Pancreas (tissue), 10 donors: ENCODE results near the gene GADL1. TPM values are rescaled to one million over a fixed set of nuclear protein-coding genes. Genes with fewer than 3 reads are reported as not detected.

Experiments
- ATAC-seq, 4 donors: fragments of 200-7000 bp; cut with Tn5 transposase; one replicate each; pipeline versions ENCODE4 v1.8.0 to v1.9.1; 2020; ENCODE audit warnings: mild to moderate bottlenecking in 4 of 4, moderate library complexity in 4 of 4
- DNase-seq, 6 donors: peaks; one replicate each; pipeline ENCODE4 v3.0.0-alpha.2; 2020
- FAIRE-seq: peaks from 2 replicates; lab custom pipeline; 2012; peaks lifted over from hg19 to GRCh38; lab: Jason Lieb, UNC
- H3K27ac ChIP-seq, 4 donors: fragments of 200-600 bp; sonication (generic); 1 replicate in 3 of 4; 2 replicates in 1 of 4; pipeline versions ENCODE4 v1.5.0 to v1.8.0; 2020
- H3K27me3 ChIP-seq, 4 donors: fragments of 200-600 bp; one replicate each; pipeline ENCODE4 v1.8.0; 2021
- H3K36me3 ChIP-seq, 3 donors: fragments of 200-600 bp; sonication (generic) in 1 of 3; one replicate each; pipeline versions ENCODE4 v1.5.0 to v1.8.0; 2020 to 2021
- H3K4me1 ChIP-seq, 3 donors: fragments of 200-600 bp; one replicate each; pipeline ENCODE4 v1.8.0; 2021
- H3K4me3 ChIP-seq, 4 donors: fragments of 200-600 bp; sonication (generic) in 2 of 4; one replicate each; pipeline versions ENCODE4 v1.5.0 to v1.8.0; 2020 to 2021
- H3K9me3 ChIP-seq, 4 donors: fragments of 200-600 bp; one replicate each; pipeline ENCODE4 v1.8.0; 2021
- WGBS, 2 donors: extraction: QIAGEN DNeasy Blood & Tissue Kit; methylation state at CpG; one replicate each; pipeline ENCODE4 v1.1.7; 2013; 5-methylcytosine and 5-hydroxymethylcytosine counted together
- intact Hi-C, 3 donors: fragments of 100-400 bp; cut with DNase I; formaldehyde crosslinking; loops; one replicate each; pipeline versions ENCODE4 v1.11.1 to v1.14.2; 2022
- polyA plus RNA-seq, 2 donors: library from polyadenylated mRNA; stranded (reverse); fragments of 200-250 nt; gene quantifications; one replicate each; pipeline ENCODE4 v1.2.3, GENCODE V29; 2013
- total RNA-seq, 6 donors: library from RNA; stranded (reverse); fragmentation: NEBNext Ultra II Directional in 4 of 6; extraction: Animal tissue kit (Norgen Biotek cat#: 25700) in 4 of 6; gene quantifications; one replicate each; pipeline versions ENCODE4 v1.2.1 to v1.2.4, GENCODE V29; 2021 to 2023
- TF ChIP-seq, protein P1 (sequence below), 4 donors: fragments of 200-600 bp; sonication (generic) in 3 of 4; IDR thresholded peaks; one replicate each; pipeline versions ENCODE4 v1.5.0 to v1.8.0; 2021; ENCODE audit warnings: antibody characterized with exemption in 4 of 4
- donor health status: healthy with polysubstance abuse.
- donor health status: DM: no; HTN: no; CAD: no; lungs with moderate emphysema.
- donor health status: DM: no; HTN: no; CAD: no.
- donor health status: control.
- donor health status: control.
- donor health status: Bipolar disorder and iron deficiency.
- donor health status: DM: yes; HTN: yes; CAD: no.
- donor health status: DM: no; HTN: no; CAD: no.
- donor health status: DM: no; HTN: no; CAD: no.
- donor health status: DM: yes; HTN: yes; CAD: no.

The GADL1 gene
- total and polyA plus RNA-seq, 8 donors: 0.07 TPM; not detected in 7

DNA sequence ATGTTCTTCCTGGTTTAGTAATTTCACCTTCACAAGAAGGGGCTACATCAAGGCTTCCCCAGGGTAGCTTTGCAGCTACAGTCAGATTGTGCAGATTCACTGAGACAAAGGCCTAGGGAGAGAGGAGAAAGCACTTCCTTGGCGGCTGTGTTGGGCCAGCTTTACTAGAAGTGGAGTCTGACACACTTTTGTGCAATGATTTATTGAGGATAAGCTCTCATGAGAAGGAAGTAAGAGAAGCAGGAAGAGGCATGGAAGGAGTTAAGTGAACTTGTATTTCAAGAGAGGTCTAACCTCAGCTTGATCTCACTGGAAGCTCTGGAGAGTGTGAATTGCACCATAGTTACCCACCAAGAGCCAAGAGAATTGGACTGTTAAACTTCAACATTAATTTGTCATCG, 209.2 kb downstream of the GADL1 start:
- Histone ChIP-seq H3K27me3 (no peaks in the 10 kb centered on the region), H3K27ac (no peak overlapping the region), H3K9me3 (no peaks in the 10 kb centered on the region), H3K4me1 (peaks cover 10 to 19% (median 13%) of the 10 kb centered on the region in 3 donors), H3K4me3 (no peak overlapping the region), H3K36me3 (no peaks in the 10 kb centered on the region)
- intact Hi-C loops: no loop called here
- DNase-seq (no peak), FAIRE-seq (no peak), ATAC-seq (no peak)
- TF ChIP-seq, protein P1, sequence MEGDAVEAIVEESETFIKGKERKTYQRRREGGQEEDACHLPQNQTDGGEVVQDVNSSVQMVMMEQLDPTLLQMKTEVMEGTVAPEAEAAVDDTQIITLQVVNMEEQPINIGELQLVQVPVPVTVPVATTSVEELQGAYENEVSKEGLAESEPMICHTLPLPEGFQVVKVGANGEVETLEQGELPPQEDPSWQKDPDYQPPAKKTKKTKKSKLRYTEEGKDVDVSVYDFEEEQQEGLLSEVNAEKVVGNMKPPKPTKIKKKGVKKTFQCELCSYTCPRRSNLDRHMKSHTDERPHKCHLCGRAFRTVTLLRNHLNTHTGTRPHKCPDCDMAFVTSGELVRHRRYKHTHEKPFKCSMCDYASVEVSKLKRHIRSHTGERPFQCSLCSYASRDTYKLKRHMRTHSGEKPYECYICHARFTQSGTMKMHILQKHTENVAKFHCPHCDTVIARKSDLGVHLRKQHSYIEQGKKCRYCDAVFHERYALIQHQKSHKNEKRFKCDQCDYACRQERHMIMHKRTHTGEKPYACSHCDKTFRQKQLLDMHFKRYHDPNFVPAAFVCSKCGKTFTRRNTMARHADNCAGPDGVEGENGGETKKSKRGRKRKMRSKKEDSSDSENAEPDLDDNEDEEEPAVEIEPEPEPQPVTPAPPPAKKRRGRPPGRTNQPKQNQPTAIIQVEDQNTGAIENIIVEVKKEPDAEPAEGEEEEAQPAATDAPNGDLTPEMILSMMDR (IDR thresholded peaks at IDR 0.05): no peak
- WGBS, 2 donors: 97 to 98% methylated on average over 2 of the region's 2 CpGs

DNA sequence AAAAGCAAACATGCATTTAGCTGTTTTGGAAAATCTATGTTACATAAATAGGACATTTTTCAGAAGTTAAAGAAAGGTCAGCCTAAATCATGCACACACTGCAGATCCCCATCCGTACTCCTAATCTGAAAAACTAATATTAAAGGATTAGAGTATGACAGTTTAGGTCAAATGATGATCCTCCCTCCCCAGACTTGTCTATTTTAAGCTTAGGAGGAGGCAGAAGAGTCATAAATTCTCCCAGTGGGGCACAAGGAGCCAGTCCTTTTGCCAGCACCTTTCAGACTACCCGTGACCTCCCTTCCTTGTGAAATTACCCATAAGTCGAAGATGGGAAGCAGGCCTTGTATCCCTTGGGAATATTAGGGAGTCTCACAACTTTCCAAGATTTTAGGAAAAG, 210.1 kb downstream of the GADL1 start:
- no peak overlapping the region for H3K4me3 ChIP-seq
- ATAC-seq: no peak
- no peak for DNase-seq
- H3K9me3 ChIP-seq: no peaks in the 10 kb centered on the region
- no peak overlapping the region for H3K27ac ChIP-seq
- no peaks in the 10 kb centered on the region for H3K27me3 ChIP-seq
- FAIRE-seq: no peak
- peaks cover 10 to 17% (median 13%) of the 10 kb centered on the region in 3 donors for H3K4me1 ChIP-seq
- WGBS, 2 donors: 84 to 86% methylated on average over 3 of the region's 3 CpGs
- TF ChIP-seq, protein P1 (IDR thresholded peaks at IDR 0.05): no peak
- intact Hi-C loops: no loop called here
- no peaks in the 10 kb centered on the region for H3K36me3 ChIP-seq

DNA sequence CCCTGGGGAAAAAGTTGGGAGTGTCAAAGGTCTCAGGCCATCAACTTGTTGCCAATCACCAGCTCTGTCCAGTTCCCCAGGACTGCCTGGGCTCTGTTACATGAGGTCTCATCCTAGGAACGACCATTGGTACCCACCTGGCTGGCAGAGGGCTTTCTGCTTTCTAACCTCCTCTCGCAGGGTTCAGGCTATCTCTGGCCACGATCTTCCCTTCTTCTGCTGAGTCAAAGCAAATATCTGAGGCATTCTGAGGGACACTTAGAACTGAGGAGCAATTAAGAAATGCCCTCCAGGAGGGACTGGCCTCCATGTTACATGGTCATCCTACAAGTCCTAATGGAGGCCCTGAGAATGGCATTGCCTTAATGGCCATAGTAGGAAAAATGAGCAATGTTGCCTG, 210.7 kb downstream of the GADL1 start:
- DNase-seq (no peak), ATAC-seq (no peak), FAIRE-seq (no peak)
- intact Hi-C loops: no loop called here
- Histone ChIP-seq H3K4me1 (peaks cover 6 to 11% (median 9%) of the 10 kb centered on the region in 3 donors), H3K27me3 (no peaks in the 10 kb centered on the region), H3K36me3 (no peaks in the 10 kb centered on the region), H3K4me3 (no peak overlapping the region), H3K9me3 (no peaks in the 10 kb centered on the region), H3K27ac (no peak overlapping the region)
- TF ChIP-seq, protein P1 (IDR thresholded peaks at IDR 0.05): no peak
- WGBS, 2 donors: 90 to 93% methylated on average over 3 of the region's 3 CpGs

DNA sequence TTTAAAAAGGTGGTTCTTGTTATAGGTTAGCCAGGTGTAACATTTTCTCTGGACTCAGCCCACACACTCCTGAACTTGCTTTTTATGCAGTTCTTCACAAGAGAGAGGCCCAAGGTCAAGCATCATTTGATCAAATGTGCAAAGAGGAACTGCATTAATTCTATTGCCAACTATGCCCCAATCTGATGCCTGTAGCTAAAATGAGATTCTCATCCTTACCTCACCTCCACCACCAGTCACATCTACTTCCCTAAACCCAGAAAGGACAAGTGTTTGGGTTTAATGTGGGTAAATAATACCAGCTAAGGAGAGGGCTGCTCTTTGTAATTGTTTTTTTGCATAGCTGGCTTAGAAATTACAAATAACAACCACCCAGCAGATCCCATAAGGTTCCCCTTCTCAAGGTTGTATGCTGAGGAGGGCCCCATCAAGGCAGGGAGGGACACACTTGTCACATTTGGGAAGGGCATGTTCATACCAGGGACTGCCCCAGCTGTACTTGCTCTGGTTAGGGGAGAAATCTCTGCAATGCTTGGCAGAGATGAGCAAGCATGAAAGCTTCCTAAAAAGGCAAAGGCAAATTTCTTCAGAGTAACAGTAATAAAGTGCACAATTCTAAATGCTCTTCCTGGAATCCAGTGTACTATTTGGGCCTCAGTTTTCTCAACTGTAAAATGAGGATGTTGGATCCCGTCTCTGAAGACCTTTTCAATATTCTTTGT, 211.9 kb downstream of the GADL1 start:
- Histone ChIP-seq H3K27ac (no peak overlapping the region), H3K27me3 (no peaks in the 10 kb centered on the region), H3K36me3 (peaks cover 0 to 5% (median 0%) of the 10 kb centered on the region in 3 donors), H3K4me1 (peaks cover 0 to 4% (median 3%) of the 10 kb centered on the region in 3 donors), H3K9me3 (no peaks in the 10 kb centered on the region), H3K4me3 (no peak overlapping the region)
- peak in 1 of 4 donors; percentile 18 for ATAC-seq
- intact Hi-C loops: no loop called here
- 88 to 91% methylated on average over 1 of the region's 1 CpG for WGBS, 2 donors
- TF ChIP-seq, protein P1 (IDR thresholded peaks at IDR 0.05): no peak
- DNase-seq: no peak
- FAIRE-seq: no peak

DNA sequence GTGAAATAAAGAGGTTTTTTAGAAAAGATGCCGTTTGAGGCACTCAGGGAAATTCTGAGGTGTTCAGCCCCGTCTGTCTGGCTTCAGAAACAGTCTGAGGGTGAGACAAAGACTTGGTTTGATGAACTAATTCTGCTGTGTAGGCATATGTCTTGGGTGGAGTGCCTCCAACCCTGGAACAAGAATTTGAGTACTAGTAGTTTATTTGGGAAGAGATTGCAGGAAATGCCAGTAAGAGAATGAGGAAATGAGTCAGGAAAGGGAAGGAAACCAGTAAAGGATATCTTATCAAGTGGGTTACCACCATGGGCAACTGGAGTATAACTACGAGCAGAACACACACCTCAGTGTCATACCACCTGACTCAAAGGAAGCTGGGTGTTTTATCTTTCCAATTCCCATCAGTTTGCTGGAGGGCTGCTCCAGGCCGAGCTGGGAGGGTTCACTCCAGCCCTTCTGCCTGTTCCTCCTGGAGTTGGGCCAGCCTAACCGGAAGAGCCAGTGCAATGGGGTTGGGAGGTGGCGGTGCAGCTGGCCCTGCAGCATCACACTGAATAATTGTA, 212.7 kb downstream of the GADL1 start:
- no peaks in the 10 kb centered on the region for H3K27me3 ChIP-seq
- no peak for FAIRE-seq
- peaks cover 0 to 13% (median 0%) of the 10 kb centered on the region in 3 donors for H3K36me3 ChIP-seq
- TF ChIP-seq, protein P1 (IDR thresholded peaks at IDR 0.05): no peak
- intact Hi-C loops: no loop called here
- H3K4me1 ChIP-seq: peaks cover 0 to 4% (median 3%) of the 10 kb centered on the region in 3 donors
- no peak overlapping the region for H3K27ac ChIP-seq
- peak in 3 of 4 donors; percentile 40 to 48 (median 47) for ATAC-seq
- peak in 1 of 6 donors; percentile 28 for DNase-seq
- WGBS, 2 donors: 71 to 74% methylated on average over 6 of the region's 6 CpGs
- no peak overlapping the region for H3K4me3 ChIP-seq
- H3K9me3 ChIP-seq: no peaks in the 10 kb centered on the region
